Peyer's patch (tissue), 4 donors: Measurements from ENCODE around the gene STAP2. TPM values are rescaled to one million over a fixed set of nuclear protein-coding genes. Genes with fewer than 3 reads are reported as not detected.

ENCODE experiments used
- DNase-seq, 3 donors: peaks; one replicate each; pipeline ENCODE4 v3.0.0-alpha.2; 2017 to 2019
- H3K27ac ChIP-seq, 4 donors: fragments of 200-600 bp; sonication (generic); one replicate each; pipeline ENCODE4 v1.5.1; 2016 to 2019
- H3K27me3 ChIP-seq, 2 donors: fragments of 200-600 bp; sonication (generic); one replicate each; pipeline ENCODE4 v1.5.1; 2019
- H3K36me3 ChIP-seq, 3 donors: fragments of 200-600 bp; sonication (generic); one replicate each; pipeline ENCODE4 v1.5.1; 2016 to 2019
- H3K4me1 ChIP-seq, 4 donors: fragments of 200-600 bp; sonication (generic); one replicate each; pipeline ENCODE4 v1.5.1; 2016 to 2019
- H3K4me3 ChIP-seq, 4 donors: fragments of 200-600 bp; sonication (generic); 1 replicate in 3 of 4; 2 replicates in 1 of 4; pipeline ENCODE4 v1.5.1; 2016 to 2019; ENCODE audit warnings: mild to moderate bottlenecking in 1 of 4
- H3K9me3 ChIP-seq, 4 donors: fragments of 200-600 bp; sonication (generic); one replicate each; pipeline ENCODE4 v1.5.1; 2016 to 2019; ENCODE audit warnings: mild to moderate bottlenecking in 1 of 4
- POLR2A ChIP-seq, 2 donors: fragments of 450-650 bp; IDR thresholded peaks; one replicate each; pipeline ENCODE4 v1.5.1; 2017; ENCODE audit warnings: antibody characterized with exemption in 2 of 2, mild to moderate bottlenecking in 2 of 2, moderate library complexity in 2 of 2
- total RNA-seq, 4 donors: library from RNA; depleted of rRNA; stranded (reverse); fragments of >200 nt; gene quantifications; one replicate each; pipeline ENCODE4 v1.1.0, GENCODE V29; 2016
- TF ChIP-seq, protein P1 (sequence below), 6 experiments: fragments of 450-650 bp in 4 of 6; fragments of 200-600 bp in 2 of 6; sonication (generic) in 1 of 6; IDR thresholded peaks; one replicate each; pipeline ENCODE4 v1.5.1; 2017 to 2019; ENCODE audit warnings: antibody characterized with exemption in 6 of 6, mild to moderate bottlenecking in 3 of 6, moderate library complexity in 1 of 6

Gene STAP2
- total RNA-seq, 4 donors from 2014 or later, result 90.8 to 227 (median 134) TPM

DNA sequence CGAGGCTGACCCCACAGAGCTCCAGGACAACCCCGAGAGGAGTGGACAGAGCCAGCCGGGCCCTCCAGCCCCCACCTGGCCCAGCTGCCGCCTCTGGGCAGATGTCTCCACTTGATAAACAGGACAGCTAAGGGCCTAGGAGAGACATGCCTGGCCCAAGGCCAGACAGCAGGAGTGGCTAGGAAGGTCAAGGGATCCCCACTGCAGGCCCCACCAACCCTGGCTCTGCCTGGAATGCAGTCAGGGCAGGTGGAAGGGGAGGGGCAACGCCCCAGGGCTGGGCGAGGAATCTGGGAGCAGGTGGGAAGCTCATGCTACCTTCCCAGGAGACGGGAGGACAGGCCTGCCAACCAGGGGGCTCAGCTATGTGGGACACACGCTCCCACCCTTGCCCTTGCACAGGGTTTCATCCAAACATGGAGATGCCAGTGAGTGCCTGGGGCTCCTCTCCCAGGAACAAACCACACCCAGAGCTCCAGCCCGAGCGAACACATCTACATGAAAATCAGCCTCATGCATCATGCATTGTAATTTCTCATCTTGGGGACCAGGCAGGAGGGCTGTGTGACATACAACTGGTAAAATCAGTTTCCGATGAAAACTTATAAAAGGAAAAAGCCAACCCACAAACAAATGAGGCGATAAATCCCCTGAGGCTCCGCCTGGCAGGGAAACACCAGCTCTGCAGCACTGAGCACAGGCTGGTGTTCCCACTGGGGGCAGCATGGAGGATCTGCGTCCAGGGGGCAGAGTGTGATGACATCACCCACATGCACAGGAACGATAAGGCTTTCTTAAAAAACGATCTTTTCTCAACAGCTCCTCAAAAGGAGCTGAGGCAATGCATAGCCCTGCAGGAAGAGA, 36.8 kb upstream of the STAP2 start:
- peak overlapping the region in 3 of 4 donors; percentile 16 to 30 (median 17) for H3K4me3 ChIP-seq

DNA sequence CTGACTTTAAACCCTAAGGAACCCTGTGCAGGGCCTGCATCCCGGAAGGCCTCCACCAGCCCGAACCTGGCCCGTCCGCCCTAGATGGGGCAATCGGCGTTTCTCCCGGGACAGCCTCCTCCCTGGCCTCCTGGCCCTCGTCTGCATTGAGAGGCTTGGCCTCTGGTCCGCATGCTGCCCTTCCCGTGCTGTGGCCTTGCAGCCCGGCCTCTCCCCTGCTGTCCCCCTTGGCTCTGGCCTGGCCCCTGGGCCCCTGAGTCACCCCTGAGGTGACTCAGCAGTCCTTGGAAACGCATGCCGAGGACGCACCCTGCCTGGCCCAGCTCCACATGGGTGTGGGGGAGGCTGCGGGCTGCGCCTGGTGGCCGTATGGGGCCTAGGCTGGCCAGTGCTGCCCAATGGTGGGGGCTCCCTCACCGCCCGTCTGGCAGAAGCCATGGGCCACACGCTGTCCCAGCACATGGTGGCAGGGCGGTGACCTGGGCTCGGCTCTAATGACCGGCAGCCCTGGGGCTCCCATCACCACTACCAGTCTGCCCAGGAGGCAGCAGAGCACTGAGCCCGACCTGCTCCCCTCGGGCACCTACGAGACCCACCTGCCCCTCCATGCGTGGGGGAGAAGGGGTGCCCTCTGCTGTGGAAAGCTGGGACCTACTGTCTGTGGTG, 36.0 kb upstream of the STAP2 start:
- Histone ChIP-seq H3K36me3 (peaks cover 0 to 4% (median 0%) of the 10 kb centered on the region in 3 donors), H3K9me3 (no peaks in the 10 kb centered on the region), H3K27me3 (no peaks in the 10 kb centered on the region), H3K27ac (peak overlapping the region; percentile 68 to 95 (median 81)), H3K4me3 (peak overlapping the region in 2 of 4 donors; percentile 17 to 30), H3K4me1 (peaks cover 12 to 84% (median 66%) of the 10 kb centered on the region in 4 donors)
- DNase-seq, result peak in 2 of 3 donors; percentile 82 to 85
- peak in 1 of 2 donors; percentile 46 for TF ChIP-seq POLR2A (IDR thresholded peaks at IDR 0.05)
- TF ChIP-seq, protein P1, sequence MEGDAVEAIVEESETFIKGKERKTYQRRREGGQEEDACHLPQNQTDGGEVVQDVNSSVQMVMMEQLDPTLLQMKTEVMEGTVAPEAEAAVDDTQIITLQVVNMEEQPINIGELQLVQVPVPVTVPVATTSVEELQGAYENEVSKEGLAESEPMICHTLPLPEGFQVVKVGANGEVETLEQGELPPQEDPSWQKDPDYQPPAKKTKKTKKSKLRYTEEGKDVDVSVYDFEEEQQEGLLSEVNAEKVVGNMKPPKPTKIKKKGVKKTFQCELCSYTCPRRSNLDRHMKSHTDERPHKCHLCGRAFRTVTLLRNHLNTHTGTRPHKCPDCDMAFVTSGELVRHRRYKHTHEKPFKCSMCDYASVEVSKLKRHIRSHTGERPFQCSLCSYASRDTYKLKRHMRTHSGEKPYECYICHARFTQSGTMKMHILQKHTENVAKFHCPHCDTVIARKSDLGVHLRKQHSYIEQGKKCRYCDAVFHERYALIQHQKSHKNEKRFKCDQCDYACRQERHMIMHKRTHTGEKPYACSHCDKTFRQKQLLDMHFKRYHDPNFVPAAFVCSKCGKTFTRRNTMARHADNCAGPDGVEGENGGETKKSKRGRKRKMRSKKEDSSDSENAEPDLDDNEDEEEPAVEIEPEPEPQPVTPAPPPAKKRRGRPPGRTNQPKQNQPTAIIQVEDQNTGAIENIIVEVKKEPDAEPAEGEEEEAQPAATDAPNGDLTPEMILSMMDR (IDR thresholded peaks at IDR 0.05), result peak in 2 of 6 experiments; percentile 22 to 46

More for the DNA sequence above, 36.8 kb upstream of the STAP2 start:
- peaks cover 0 to 4% (median 0%) of the 10 kb centered on the region in 3 donors for H3K36me3 ChIP-seq
- TF ChIP-seq, protein P1 (IDR thresholded peaks at IDR 0.05), result peak in 5 of 6 experiments; percentile 18 to 32 (median 28)
- no peak for TF ChIP-seq POLR2A (IDR thresholded peaks at IDR 0.05)
- H3K27ac ChIP-seq, result peak overlapping the region; percentile 68 to 95 (median 81)
- peak; percentile 76 to 85 (median 84) for DNase-seq
- no peaks in the 10 kb centered on the region for H3K27me3 ChIP-seq
- H3K9me3 ChIP-seq, result no peaks in the 10 kb centered on the region
- peaks cover 12 to 84% (median 61%) of the 10 kb centered on the region in 4 donors for H3K4me1 ChIP-seq

DNA sequence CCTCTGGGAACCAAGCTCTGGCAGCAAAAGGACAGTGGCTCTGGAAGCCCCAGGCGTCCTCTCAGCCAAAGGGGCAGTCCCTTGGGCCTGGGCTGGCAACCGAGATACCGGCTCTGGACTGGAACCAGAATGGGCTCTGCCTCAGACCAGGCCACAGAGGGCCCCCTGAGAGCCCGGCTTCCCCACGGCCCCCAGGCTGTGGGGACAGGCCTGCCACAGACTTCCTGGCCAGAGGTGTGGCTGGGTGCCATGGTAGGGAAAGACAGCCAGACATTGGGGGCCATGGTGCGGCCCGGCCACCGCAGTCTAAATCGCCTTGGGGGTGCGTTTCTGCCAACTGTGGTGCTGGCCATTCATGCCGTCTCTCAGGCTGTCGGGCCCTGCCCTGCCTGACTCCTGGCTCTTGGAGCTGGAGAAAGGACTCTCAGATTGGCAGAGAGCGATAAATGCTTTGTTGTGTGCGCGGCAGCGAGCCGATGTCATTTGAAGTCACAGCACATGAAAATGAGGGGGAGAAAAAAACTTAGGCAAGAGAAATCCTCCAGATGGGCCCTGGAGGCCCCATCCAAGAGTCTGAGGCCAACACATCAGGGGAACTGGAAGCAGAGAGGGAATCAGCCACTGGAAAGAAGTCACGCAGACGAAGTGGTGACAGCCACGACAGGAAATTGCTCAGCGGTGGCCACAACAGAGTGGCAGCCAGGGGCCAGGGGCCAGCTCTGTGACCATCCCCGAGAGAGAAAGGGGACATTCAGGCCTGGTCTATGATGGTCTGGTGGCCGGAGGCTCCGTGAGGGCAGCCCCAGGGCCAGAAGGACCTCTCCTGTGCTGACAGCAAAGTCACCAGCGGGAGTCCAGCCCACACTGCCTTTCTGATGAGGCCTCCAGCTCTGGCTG, 35.2 kb upstream of the STAP2 start:
- DNase-seq, result no peak
- peaks cover 12 to 84% (median 67%) of the 10 kb centered on the region in 4 donors for H3K4me1 ChIP-seq

DNA sequence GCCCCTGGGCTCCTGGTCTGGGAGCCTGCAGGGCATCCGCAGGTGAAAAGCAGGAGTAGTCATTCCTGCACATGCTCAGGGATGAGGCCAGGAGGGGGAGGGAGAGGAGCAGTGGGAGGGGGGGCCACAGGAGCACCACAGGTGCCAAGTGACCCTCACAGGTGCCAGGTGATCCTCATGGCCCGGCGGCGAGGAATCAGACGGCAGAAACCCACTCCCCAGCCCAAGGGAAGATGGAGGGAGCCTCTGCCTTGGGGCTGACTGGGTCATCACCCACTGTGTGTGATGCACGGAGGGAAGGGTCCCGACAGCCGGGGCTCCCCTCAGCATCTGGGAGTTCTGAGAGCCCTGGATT, 34.4 kb upstream of the STAP2 start:
- TF ChIP-seq, protein P1 (IDR thresholded peaks at IDR 0.05), result no peak
- TF ChIP-seq POLR2A (IDR thresholded peaks at IDR 0.05), result no peak
- H3K4me3 ChIP-seq, result no peak overlapping the region
- no peaks in the 10 kb centered on the region for H3K9me3 ChIP-seq
- H3K4me1 ChIP-seq, result peaks cover 12 to 84% (median 71%) of the 10 kb centered on the region in 4 donors
- H3K27ac ChIP-seq, result peak overlapping the region in 3 of 4 donors; percentile 77 to 95 (median 85)
- DNase-seq, result no peak
- H3K27me3 ChIP-seq, result no peaks in the 10 kb centered on the region
- H3K36me3 ChIP-seq, result peaks cover 0 to 6% (median 0%) of the 10 kb centered on the region in 3 donors

More for the DNA sequence above, 35.2 kb upstream of the STAP2 start:
- TF ChIP-seq, protein P1 (IDR thresholded peaks at IDR 0.05), result no peak
- TF ChIP-seq POLR2A (IDR thresholded peaks at IDR 0.05), result no peak
- Histone ChIP-seq H3K36me3 (peaks cover 0 to 4% (median 0%) of the 10 kb centered on the region in 3 donors), H3K27me3 (no peaks in the 10 kb centered on the region), H3K9me3 (no peaks in the 10 kb centered on the region), H3K4me3 (no peak overlapping the region), H3K27ac (peak overlapping the region; percentile 68 to 95 (median 81))
